Measurements from ENCODE around the gene GADD45A.
"Not testable (repeated sequence)": the region's sequence is repeated elsewhere in the genome, so short reads cannot be mapped to it uniquely, and the experiment has no call there.

The GADD45A gene

GRCh38 chr1:67717876-67718275, 32.9 kb downstream of the GADD45A start:
- DNase-seq (ENCODE audit: extremely low read depth in 1 of 2, low read depth in 1 of 2), result no peak

GRCh38 chr1:67719329-67720196, 34.6 kb downstream of the GADD45A start:
- DNase-seq (ENCODE audit: extremely low read depth in 1 of 2, low read depth in 1 of 2), result no peak

- DNase-seq (ENCODE audit: extremely low read depth in 1 of 2, low read depth in 1 of 2), result no peak
These were observed 36.1 kb downstream of the GADD45A start for GRCh38 chr1:67721112-67721511.

- DNase-seq (ENCODE audit: extremely low read depth in 1 of 2, low read depth in 1 of 2), result no peak
These were observed 36.8 kb downstream of the GADD45A start for GRCh38 chr1:67721650-67722291.

GRCh38 chr1:67722292-67722944, 37.4 kb downstream of the GADD45A start:
- no peak for DNase-seq (ENCODE audit: extremely low read depth in 1 of 2, low read depth in 1 of 2)

GRCh38 chr1:67723126-67723525, 38.1 kb downstream of the GADD45A start:
- no peak for DNase-seq (ENCODE audit: extremely low read depth in 1 of 2, low read depth in 1 of 2)

- DNase-seq (ENCODE audit: extremely low read depth in 1 of 2, low read depth in 1 of 2), result no peak
These were observed 38.6 kb downstream of the GADD45A start for GRCh38 chr1:67723620-67724019.

GRCh38 chr1:67724928-67725560, 40.0 kb downstream of the GADD45A start:
- DNase-seq (ENCODE audit: extremely low read depth in 1 of 2, low read depth in 1 of 2), result no peak

- DNase-seq (ENCODE audit: extremely low read depth in 1 of 2, low read depth in 1 of 2), result no peak
These were observed 41.2 kb downstream of the GADD45A start for GRCh38 chr1:67726224-67726623.

- DNase-seq (ENCODE audit: extremely low read depth in 1 of 2, low read depth in 1 of 2), result no peak
These were observed 44.9 kb downstream of the GADD45A start for GRCh38 chr1:67729872-67730271.

GRCh38 chr1:67730312-67730711, 45.3 kb downstream of the GADD45A start:
- DNase-seq (ENCODE audit: extremely low read depth in 1 of 2, low read depth in 1 of 2), result not testable (repeated sequence)

GRCh38 chr1:67731322-67731721, 46.3 kb downstream of the GADD45A start:
- DNase-seq (ENCODE audit: extremely low read depth in 1 of 2, low read depth in 1 of 2), result no peak

GRCh38 chr1:67732750-67733151, 47.8 kb downstream of the GADD45A start:
- DNase-seq (ENCODE audit: extremely low read depth in 1 of 2, low read depth in 1 of 2), result no peak

GRCh38 chr1:67733681-67734322, 48.8 kb downstream of the GADD45A start:
- DNase-seq (ENCODE audit: extremely low read depth in 1 of 2, low read depth in 1 of 2), result no peak

GRCh38 chr1:67734323-67734690, 49.3 kb downstream of the GADD45A start:
- DNase-seq (ENCODE audit: extremely low read depth in 1 of 2, low read depth in 1 of 2), result no peak

- DNase-seq (ENCODE audit: extremely low read depth in 1 of 2, low read depth in 1 of 2), result no peak
These were observed 50.2 kb downstream of the GADD45A start for GRCh38 chr1:67735206-67735605.

GRCh38 chr1:67735806-67736627, 51.0 kb downstream of the GADD45A start:
- no peak for DNase-seq (ENCODE audit: extremely low read depth in 1 of 2, low read depth in 1 of 2)

GRCh38 chr1:67736750-67737149, 51.7 kb downstream of the GADD45A start:
- no peak for DNase-seq (ENCODE audit: extremely low read depth in 1 of 2, low read depth in 1 of 2)

GRCh38 chr1:67737875-67738274, 52.9 kb downstream of the GADD45A start:
- DNase-seq (ENCODE audit: extremely low read depth in 1 of 2, low read depth in 1 of 2), result no peak

Data from activated CD8-positive, alpha-beta memory T cell treated with anti-CD3 and anti-CD28 coated beads for 1 hour (primary cell).